ENCODE results near the gene PLPP3.

DNA sequence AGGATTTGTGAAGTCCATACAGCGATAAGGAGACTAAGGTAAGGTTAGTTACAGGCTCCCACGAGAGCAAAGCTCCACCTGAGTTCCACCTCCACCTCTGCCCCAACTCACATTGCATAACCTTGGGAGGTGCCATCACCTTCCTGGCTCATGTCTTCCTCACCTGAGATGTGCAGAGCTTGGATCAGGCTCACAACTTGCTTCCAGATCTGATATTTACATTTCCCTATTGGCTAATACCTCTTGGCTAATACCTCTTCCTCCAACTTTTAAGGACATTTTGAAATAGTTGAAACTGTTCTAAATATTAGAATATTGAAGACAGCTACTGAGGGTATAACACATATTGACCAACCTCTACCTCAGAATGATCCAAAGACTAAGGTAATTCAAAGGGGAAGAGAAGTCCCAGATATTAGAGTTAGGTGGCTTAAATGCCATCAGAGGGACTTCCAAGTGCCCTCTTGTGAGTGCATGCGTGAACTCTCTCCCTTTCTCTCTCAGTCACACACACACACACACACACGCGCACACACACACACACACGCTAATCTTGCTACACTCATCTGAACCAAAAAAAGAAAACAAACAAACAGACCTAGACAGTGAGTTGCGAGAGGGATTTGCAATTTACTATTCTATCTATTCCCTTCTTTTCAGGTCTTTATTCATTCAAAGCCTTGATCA lies 134.3 kb downstream of the PLPP3 start:
- TF ChIP-seq FOXM1 (IDR thresholded peaks at IDR 0.05; ENCODE audit: borderline replicate concordance) = no peak
- TF ChIP-seq SP1 (IDR thresholded peaks at IDR 0.05) = no peak
- no peak for TF ChIP-seq ELF4 (IDR thresholded peaks at IDR 0.05)
- TF ChIP-seq ZNF384 (IDR thresholded peaks at IDR 0.05) = no peak
- no peak for TF ChIP-seq NFRKB (IDR thresholded peaks at IDR 0.05)
- no peak for TF ChIP-seq BHLHE40 (IDR thresholded peaks at IDR 0.05; ENCODE audit: borderline replicate concordance)
- TF ChIP-seq FOXA1 (IDR thresholded peaks at IDR 0.05) = no peak
- TF ChIP-seq LEF1 (IDR thresholded peaks at IDR 0.05; ENCODE audit: borderline replicate concordance) = no peak
- TF ChIP-seq TARDBP (IDR thresholded peaks at IDR 0.05) = no peak

Data from HEK293T (cell line).